HEK293 (cell line): ENCODE measurements around the gene EXT2.

Experiments used
- ATF2 ChIP-seq: fragments of 450-650 bp; formaldehyde crosslinking; IDR thresholded peaks from 2 replicates; pipeline ENCODE4 v1.5.1; 2016; ENCODE audit warnings: missing biosample characterization, missing genetic modification characterization, low read depth
- FEZF1 ChIP-seq: fragments of 450-650 bp; formaldehyde crosslinking; IDR thresholded peaks from 2 replicates; pipeline ENCODE4 v1.5.1; 2016; ENCODE audit warnings: missing biosample characterization, missing genetic modification characterization
- IKZF3 ChIP-seq: fragments of 450-650 bp; IDR thresholded peaks from 2 replicates; pipeline ENCODE4 v1.5.0; 2018; ENCODE audit warnings: missing biosample characterization, mild to moderate bottlenecking, missing genetic modification characterization, moderate library complexity
- MYNN ChIP-seq: fragments of 450-650 bp; formaldehyde crosslinking; IDR thresholded peaks from 2 replicates; pipeline ENCODE4 v1.5.1; 2016; ENCODE audit warnings: missing biosample characterization, missing genetic modification characterization, borderline replicate concordance
- PRDM10 ChIP-seq: fragments of 450-650 bp; formaldehyde crosslinking; IDR thresholded peaks from 2 replicates; pipeline ENCODE4 v1.5.1; 2016; ENCODE audit warnings: missing biosample characterization, missing genetic modification characterization
- PRDM4 ChIP-seq: fragments of 450-650 bp; formaldehyde crosslinking; IDR thresholded peaks from 2 replicates; pipeline ENCODE4 v1.5.1; 2017; ENCODE audit warnings: missing biosample characterization, missing genetic modification characterization
- ZBTB11 ChIP-seq: fragments of 450-650 bp; formaldehyde crosslinking; conservative IDR thresholded peaks from 2 replicates; pipeline ENCODE4 v1.5.1; 2016; ENCODE audit warnings: low read depth, missing biosample characterization, missing genetic modification characterization
- ZNF24 ChIP-seq: fragments of 450-650 bp; formaldehyde crosslinking; IDR thresholded peaks from 2 replicates; pipeline ENCODE4 v1.5.1; 2016; ENCODE audit warnings: missing biosample characterization, missing genetic modification characterization
- ZNF350 ChIP-seq: fragments of 450-650 bp; formaldehyde crosslinking; IDR thresholded peaks from 2 replicates; pipeline ENCODE4 v1.5.0; 2017; ENCODE audit warnings: missing biosample characterization, mild to moderate bottlenecking, missing genetic modification characterization
- ZNF391 ChIP-seq: fragments of 450-650 bp; formaldehyde crosslinking; IDR thresholded peaks from 2 replicates; pipeline ENCODE4 v1.5.1; 2016; ENCODE audit warnings: low read depth, missing biosample characterization, missing genetic modification characterization, borderline replicate concordance
- ZNF394 ChIP-seq: fragments of 450-650 bp; formaldehyde crosslinking; IDR thresholded peaks from 2 replicates; pipeline ENCODE4 v1.5.1; 2016; ENCODE audit warnings: missing biosample characterization, missing genetic modification characterization, mild to moderate bottlenecking, moderate library complexity, borderline replicate concordance
- ZNF488 ChIP-seq: fragments of 450-650 bp; formaldehyde crosslinking; IDR thresholded peaks from 2 replicates; pipeline ENCODE4 v1.5.1; 2016; ENCODE audit warnings: missing biosample characterization, missing genetic modification characterization
- ZNF596 ChIP-seq: fragments of 450-650 bp; IDR thresholded peaks from 2 replicates; pipeline ENCODE4 v1.5.0; 2018; ENCODE audit warnings: missing biosample characterization, mild to moderate bottlenecking, missing genetic modification characterization, moderate library complexity
- ZNF707 ChIP-seq: fragments of 450-650 bp; formaldehyde crosslinking; IDR thresholded peaks from 2 replicates; pipeline ENCODE4 v1.5.1; 2016; ENCODE audit warnings: missing biosample characterization, missing genetic modification characterization
- ZNF777 ChIP-seq: fragments of 450-650 bp; formaldehyde crosslinking; IDR thresholded peaks from 2 replicates; pipeline ENCODE4 v1.5.1; 2017; ENCODE audit warnings: missing biosample characterization, missing genetic modification characterization, borderline replicate concordance
- ZNF785 ChIP-seq: fragments of 450-650 bp; formaldehyde crosslinking; IDR thresholded peaks from 2 replicates; pipeline ENCODE4 v1.5.1; 2016; ENCODE audit warnings: missing biosample characterization, missing genetic modification characterization
- TF ChIP-seq, protein P1 (sequence below): IDR thresholded peaks from 2 replicates; pipeline ENCODE4 v1.6.1; 2011; ENCODE audit warnings: mild to moderate bottlenecking, low read depth, low read length, borderline replicate concordance
- TF ChIP-seq, protein P2 (sequence below): fragments of 450-650 bp; formaldehyde crosslinking; IDR thresholded peaks from 2 replicates; pipeline ENCODE4 v1.5.1; 2016; ENCODE audit warnings: missing biosample characterization, missing genetic modification characterization, borderline replicate concordance

EXT2 gene

GRCh38 chr11:44139565-44140330 is 44.3 kb downstream of the EXT2 start (continued):
- TF ChIP-seq PRDM4 (tag by site-specific recombination) (peak; percentile 89), MYNN (peak; percentile 49; the same call in 1 of the 2 replicates), ZNF394 (tag by site-specific recombination) (no peak), ZNF391 (tag by site-specific recombination) (no peak), FEZF1 (peak; percentile 99), PRDM10 (tag by site-specific recombination) (no peak), ZNF596 (tag by site-specific recombination) (peak; percentile 52; the same call in 1 of the 2 replicates), ZBTB11 (no peak), IKZF3 (tag by site-specific recombination) (peak; percentile 86), ZNF488 (tag by site-specific recombination) (peak; percentile 81), ZNF707 (tag by site-specific recombination) (no peak), ATF2 (tag by site-specific recombination) (no peak), ZNF785 (no peak), ZNF350 (no peak), ZNF777 (tag by site-specific recombination) (no peak), ZNF24 (tag by site-specific recombination) (no peak)
- TF ChIP-seq, protein P1, sequence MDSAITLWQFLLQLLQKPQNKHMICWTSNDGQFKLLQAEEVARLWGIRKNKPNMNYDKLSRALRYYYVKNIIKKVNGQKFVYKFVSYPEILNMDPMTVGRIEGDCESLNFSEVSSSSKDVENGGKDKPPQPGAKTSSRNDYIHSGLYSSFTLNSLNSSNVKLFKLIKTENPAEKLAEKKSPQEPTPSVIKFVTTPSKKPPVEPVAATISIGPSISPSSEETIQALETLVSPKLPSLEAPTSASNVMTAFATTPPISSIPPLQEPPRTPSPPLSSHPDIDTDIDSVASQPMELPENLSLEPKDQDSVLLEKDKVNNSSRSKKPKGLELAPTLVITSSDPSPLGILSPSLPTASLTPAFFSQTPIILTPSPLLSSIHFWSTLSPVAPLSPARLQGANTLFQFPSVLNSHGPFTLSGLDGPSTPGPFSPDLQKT, result no peak
- TF ChIP-seq, protein P2, sequence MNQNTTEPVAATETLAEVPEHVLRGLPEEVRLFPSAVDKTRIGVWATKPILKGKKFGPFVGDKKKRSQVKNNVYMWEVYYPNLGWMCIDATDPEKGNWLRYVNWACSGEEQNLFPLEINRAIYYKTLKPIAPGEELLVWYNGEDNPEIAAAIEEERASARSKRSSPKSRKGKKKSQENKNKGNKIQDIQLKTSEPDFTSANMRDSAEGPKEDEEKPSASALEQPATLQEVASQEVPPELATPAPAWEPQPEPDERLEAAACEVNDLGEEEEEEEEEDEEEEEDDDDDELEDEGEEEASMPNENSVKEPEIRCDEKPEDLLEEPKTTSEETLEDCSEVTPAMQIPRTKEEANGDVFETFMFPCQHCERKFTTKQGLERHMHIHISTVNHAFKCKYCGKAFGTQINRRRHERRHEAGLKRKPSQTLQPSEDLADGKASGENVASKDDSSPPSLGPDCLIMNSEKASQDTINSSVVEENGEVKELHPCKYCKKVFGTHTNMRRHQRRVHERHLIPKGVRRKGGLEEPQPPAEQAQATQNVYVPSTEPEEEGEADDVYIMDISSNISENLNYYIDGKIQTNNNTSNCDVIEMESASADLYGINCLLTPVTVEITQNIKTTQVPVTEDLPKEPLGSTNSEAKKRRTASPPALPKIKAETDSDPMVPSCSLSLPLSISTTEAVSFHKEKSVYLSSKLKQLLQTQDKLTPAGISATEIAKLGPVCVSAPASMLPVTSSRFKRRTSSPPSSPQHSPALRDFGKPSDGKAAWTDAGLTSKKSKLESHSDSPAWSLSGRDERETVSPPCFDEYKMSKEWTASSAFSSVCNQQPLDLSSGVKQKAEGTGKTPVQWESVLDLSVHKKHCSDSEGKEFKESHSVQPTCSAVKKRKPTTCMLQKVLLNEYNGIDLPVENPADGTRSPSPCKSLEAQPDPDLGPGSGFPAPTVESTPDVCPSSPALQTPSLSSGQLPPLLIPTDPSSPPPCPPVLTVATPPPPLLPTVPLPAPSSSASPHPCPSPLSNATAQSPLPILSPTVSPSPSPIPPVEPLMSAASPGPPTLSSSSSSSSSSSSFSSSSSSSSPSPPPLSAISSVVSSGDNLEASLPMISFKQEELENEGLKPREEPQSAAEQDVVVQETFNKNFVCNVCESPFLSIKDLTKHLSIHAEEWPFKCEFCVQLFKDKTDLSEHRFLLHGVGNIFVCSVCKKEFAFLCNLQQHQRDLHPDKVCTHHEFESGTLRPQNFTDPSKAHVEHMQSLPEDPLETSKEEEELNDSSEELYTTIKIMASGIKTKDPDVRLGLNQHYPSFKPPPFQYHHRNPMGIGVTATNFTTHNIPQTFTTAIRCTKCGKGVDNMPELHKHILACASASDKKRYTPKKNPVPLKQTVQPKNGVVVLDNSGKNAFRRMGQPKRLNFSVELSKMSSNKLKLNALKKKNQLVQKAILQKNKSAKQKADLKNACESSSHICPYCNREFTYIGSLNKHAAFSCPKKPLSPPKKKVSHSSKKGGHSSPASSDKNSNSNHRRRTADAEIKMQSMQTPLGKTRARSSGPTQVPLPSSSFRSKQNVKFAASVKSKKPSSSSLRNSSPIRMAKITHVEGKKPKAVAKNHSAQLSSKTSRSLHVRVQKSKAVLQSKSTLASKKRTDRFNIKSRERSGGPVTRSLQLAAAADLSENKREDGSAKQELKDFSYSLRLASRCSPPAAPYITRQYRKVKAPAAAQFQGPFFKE (tag by site-specific recombination), result no peak
